ENCODE measurements around the gene HINT3. TPM values are rescaled to one million over a fixed set of nuclear protein-coding genes. Genes with fewer than 3 reads are reported as not detected.
"Not testable (repeated sequence)": the region's sequence is repeated elsewhere in the genome, so short reads cannot be mapped to it uniquely, and the experiment has no call there.

Gene HINT3
- total and polyA plus RNA-seq, 8 donors, result 2.6 to 15.7 (median 11.0) TPM

DNA sequence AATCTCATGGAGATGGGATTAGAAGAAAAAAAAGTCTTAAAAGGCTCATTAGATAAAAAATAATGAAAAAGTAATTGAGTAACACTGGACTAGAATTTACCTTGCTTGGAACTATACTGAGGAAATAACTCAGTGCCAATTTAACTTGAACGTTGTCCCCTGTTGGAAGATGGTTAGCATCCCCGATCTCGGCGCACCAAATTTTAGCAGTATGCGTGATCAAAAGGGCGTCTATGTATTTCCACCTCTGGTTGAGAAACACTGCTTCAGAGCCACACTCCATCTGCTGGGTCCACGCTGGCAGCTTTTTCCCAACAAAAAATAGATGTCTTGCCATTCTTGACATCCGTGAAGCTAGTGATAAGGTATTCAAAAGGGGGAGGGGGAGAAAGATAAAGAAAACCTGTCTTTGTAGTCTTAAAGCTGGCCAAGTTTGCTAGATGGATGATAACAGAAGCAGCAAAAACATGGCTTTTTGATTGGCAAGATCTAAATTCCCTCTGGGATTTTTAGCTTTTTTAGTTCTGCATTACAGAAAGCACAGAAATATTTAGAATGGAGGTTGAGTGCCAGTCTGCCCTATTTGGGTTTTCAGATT lies 6.4 kb downstream of the HINT3 start:
- Histone ChIP-seq H3K36me3 (no peaks in the 10 kb centered on the region), H3K9me3 (no peaks in the 10 kb centered on the region), H3K4me3 (no peak overlapping the region), H3K4me1 (peaks cover 0 to 32% (median 10%) of the 10 kb centered on the region in 3 donors), H3K27ac (no peak overlapping the region), H3K27me3 (no peaks in the 10 kb centered on the region)
- FAIRE-seq, result no peak
- WGBS, 2 donors, result 70 to 72% methylated on average over 8 of the region's 8 CpGs
- no peak for DNase-seq
- no peak for TF ChIP-seq CTCF (IDR thresholded peaks at IDR 0.05)
- intact Hi-C loops (cut with DNase I), result no loop called here
- no peak for ATAC-seq

- ATAC-seq, result no peak
- no peak overlapping the region for H3K27ac ChIP-seq
- WGBS, 2 donors, result 64 to 68% methylated on average over 2 of the region's 2 CpGs
- TF ChIP-seq CTCF (IDR thresholded peaks at IDR 0.05), result no peak
- peaks cover 0 to 23% (median 4%) of the 10 kb centered on the region in 3 donors for H3K4me1 ChIP-seq
- DNase-seq, result no peak
- intact Hi-C loops (cut with DNase I), result no loop called here
- FAIRE-seq, result no peak
- no peaks in the 10 kb centered on the region for H3K9me3 ChIP-seq
- H3K36me3 ChIP-seq, result no peaks in the 10 kb centered on the region
- H3K27me3 ChIP-seq, result no peaks in the 10 kb centered on the region
- no peak overlapping the region for H3K4me3 ChIP-seq
Observed at GRCh38 chr6:125963817-125964216, 7.2 kb downstream of the HINT3 start.

DNA sequence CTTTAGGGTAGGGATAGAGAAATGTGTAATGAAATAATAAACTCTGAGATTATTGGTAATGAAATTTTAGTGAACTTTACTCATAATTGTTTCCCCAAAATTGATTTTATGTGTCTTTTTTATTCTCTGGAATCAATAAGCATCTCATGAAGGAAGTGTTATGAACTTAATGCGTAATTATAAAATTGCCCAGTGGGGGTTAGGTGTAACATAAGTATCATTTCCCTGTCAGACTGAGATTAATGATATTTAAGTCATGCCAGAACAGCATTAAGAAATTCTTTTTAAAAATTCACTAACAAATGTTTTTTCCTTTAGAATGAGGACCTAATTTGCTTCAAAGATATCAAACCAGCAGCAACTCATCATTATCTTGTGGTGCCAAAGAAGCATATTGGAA lies 10.0 kb downstream of the HINT3 start:
- DNase-seq, result no peak
- intact Hi-C loops (cut with DNase I), result no loop called here
- FAIRE-seq, result no peak
- no peaks in the 10 kb centered on the region for H3K9me3 ChIP-seq
- peaks cover 0 to 12% (median 0%) of the 10 kb centered on the region in 3 donors for H3K4me1 ChIP-seq
- no peak for ATAC-seq
- H3K27ac ChIP-seq, result no peak overlapping the region
- 94 to 96% methylated on average over 1 of the region's 1 CpG for WGBS, 2 donors
- no peaks in the 10 kb centered on the region for H3K36me3 ChIP-seq
- TF ChIP-seq CTCF (IDR thresholded peaks at IDR 0.05), result no peak
- H3K27me3 ChIP-seq, result no peaks in the 10 kb centered on the region
- no peak overlapping the region for H3K4me3 ChIP-seq

DNA sequence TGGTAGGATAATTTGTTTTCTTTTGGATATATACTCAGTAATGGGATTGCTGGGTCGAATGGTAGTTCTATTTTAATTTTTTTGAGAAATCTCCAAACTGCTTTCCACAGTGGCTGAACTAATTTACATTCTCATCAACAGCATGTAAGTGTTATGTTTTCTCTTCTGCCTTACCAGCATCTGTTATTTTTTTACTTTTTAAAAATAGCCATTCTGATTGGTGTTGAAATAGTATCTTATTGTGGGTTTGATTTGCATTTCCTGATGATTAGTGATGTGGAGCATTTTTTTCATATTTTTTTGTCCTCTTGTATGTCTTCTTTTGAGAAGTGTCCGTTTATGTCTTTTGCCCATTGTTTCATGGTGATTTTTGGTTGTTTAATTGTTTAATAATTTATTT lies 11.9 kb downstream of the HINT3 start:
- Histone ChIP-seq H3K4me1 (peaks cover 0 to 7% (median 0%) of the 10 kb centered on the region in 3 donors), H3K9me3 (no peaks in the 10 kb centered on the region), H3K27ac (no peak overlapping the region), H3K27me3 (no peaks in the 10 kb centered on the region), H3K36me3 (no peaks in the 10 kb centered on the region), H3K4me3 (no peak overlapping the region)
- FAIRE-seq (no peak), ATAC-seq (no peak), DNase-seq (no peak)
- TF ChIP-seq CTCF (IDR thresholded peaks at IDR 0.05), result no peak
- WGBS, 2 donors, result 80 to 85% methylated on average over 2 of the region's 2 CpGs
- intact Hi-C loops (cut with DNase I), result no loop called here

DNA sequence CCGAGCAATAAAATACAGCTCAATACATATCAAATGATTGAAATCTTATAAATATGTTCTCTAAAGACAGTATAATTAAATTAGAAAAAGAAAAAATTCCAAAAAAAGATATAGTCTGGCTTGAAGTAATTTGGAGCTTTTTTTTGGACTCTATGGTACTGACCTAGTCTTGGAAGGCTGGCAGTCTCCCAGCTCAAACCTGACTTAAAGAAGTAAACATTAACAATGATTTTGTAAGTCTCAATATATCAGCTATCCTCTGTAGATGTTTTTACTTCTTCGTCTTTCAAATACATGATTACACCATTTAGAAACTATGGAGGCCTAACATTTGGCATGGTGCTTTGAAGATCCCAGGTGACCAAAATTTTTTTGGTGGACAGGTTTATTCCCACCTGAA lies 14.2 kb downstream of the HINT3 start:
- FAIRE-seq (no peak), ATAC-seq (no peak), DNase-seq (no peak)
- peaks cover 0 to 3% (median 0%) of the 10 kb centered on the region in 3 donors for H3K36me3 ChIP-seq
- TF ChIP-seq CTCF (IDR thresholded peaks at IDR 0.05), result no peak
- H3K27ac ChIP-seq, result no peak overlapping the region
- no peak overlapping the region for H3K4me3 ChIP-seq
- WGBS, 2 donors, result 0 to 52% methylated on average over 2 of the region's 2 CpGs
- intact Hi-C loops (cut with DNase I), result no loop called here
- H3K4me1 ChIP-seq, result no peaks in the 10 kb centered on the region
- no peaks in the 10 kb centered on the region for H3K27me3 ChIP-seq
- no peaks in the 10 kb centered on the region for H3K9me3 ChIP-seq

DNA sequence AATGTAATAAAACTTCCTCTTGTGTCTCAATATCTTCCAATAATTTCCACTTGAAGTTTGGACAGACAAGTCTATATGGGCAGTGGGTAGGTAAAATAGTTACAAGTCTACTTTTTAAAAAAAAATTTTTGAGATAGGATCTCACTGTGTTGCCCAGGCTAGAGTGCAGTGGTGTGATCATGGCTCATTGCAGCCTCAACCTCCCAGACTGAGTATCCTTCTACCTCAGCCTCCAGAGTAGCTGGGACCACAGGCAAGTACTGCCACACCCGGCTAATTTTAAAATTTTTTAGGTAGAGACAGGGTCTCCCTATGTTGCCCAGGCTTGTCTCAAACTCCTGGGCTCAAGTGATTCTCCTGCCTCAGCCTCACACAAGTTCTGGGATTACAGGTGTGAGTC lies 15.9 kb downstream of the HINT3 start:
- H3K4me1 ChIP-seq; H3K9me3 ChIP-seq; DNase-seq; H3K4me3 ChIP-seq; H3K27ac ChIP-seq; H3K27me3 ChIP-seq; FAIRE-seq; intact Hi-C loops (cut with DNase I); H3K36me3 ChIP-seq; ATAC-seq: not testable (repeated sequence)
- 83 to 91% methylated on average over 1 of the region's 1 CpG for WGBS, 2 donors
